K562 (cell line): ENCODE data around the gene PGM3. TPM values are rescaled to one million over a fixed set of nuclear protein-coding genes. Genes with fewer than 3 reads are reported as not detected.

ENCODE experiments used
- ATAC-seq: fragments of 200-7000 bp; cut with Tn5 transposase; 3 replicates; pipeline ENCODE4 v1.9.1; 2020; ENCODE audit warnings: moderate library complexity
- BruUV-seq: library from RNA; stranded (reverse); fragments of 400-500 nt; replicated peaks from 2 replicates; lab custom pipeline; 2021; lab: Mats Ljungman, UMichigan
- CTCF ChIA-PET: fragments of 300-600 bp; formaldehyde crosslinking; extraction: SDS; loops from one replicate; lab custom pipeline; 2021; ENCODE audit warnings: low intra/inter-chr PET ratio; lab: Yijun Ruan, JAX
- POLR2A ChIA-PET: fragments of 300-600, 350-650 bp; sonication (Branson Sonifier 250); formaldehyde crosslinking; extraction: SDS; loops from one replicate; lab custom pipeline; 2021; ENCODE audit warnings: antibody characterized with exemption, inconsistent platforms; lab: Yijun Ruan, JAX
- DNase-seq, 4 experiments: peaks; one replicate each; pipeline versions ENCODE4 v3.0.0 to v3.0.0-alpha.2; 2011 to 2018; ENCODE audit warnings: low spot score in 3 of 4, mixed read lengths in 3 of 4; ENCODE audit errors: extremely low read depth in 1 of 4
- FAIRE-seq: peaks from 2 replicates; lab custom pipeline; 2011; peaks lifted over from hg19 to GRCh38; lab: Jason Lieb, UNC
- H2AFZ ChIP-seq: 2 replicates; pipeline ENCODE4 v1.6.0; 2011; ENCODE audit warnings: low read depth, low read length, control low read depth, inconsistent platforms
- H3K27ac ChIP-seq: fragments of 200-600 bp; 3 replicates; pipeline ENCODE4 v1.8.0; 2011; ENCODE audit warnings: low read depth, mild to moderate bottlenecking, control low read depth, inconsistent platforms, low read length, moderate library complexity, mixed read lengths; ENCODE audit errors: extremely low read depth
- H3K27me3 ChIP-seq, 2 experiments: fragments of 300-600 bp in 1 of 2; 2 replicates in 1 of 2; 3 replicates in 1 of 2; pipeline versions ENCODE4 v1.6.0 to v1.8.0; 2011; ENCODE audit warnings: inconsistent platforms in 2 of 2, low read length in 2 of 2, mild to moderate bottlenecking in 1 of 2, mixed read lengths in 1 of 2, moderate library complexity in 1 of 2; ENCODE audit not compliant: control insufficient read depth in 2 of 2, insufficient read depth in 2 of 2
- H3K36me3 ChIP-seq: fragments of 300-600 bp; 3 replicates; pipeline ENCODE4 v1.8.0; 2011; ENCODE audit warnings: mild to moderate bottlenecking, low read length, inconsistent platforms; ENCODE audit not compliant: control insufficient read depth, insufficient read depth
- H3K4me1 ChIP-seq, 2 experiments: fragments of 200-600 bp in 1 of 2; replicated peaks in 1 of 2; 2 replicates in 1 of 2; 3 replicates in 1 of 2; pipeline versions ENCODE4 v1.5.1 to v1.8.0; 2011; ENCODE audit warnings: inconsistent platforms in 2 of 2, low read length in 2 of 2, mild to moderate bottlenecking in 1 of 2, mixed read lengths in 1 of 2, moderate library complexity in 1 of 2; ENCODE audit not compliant: control insufficient read depth in 2 of 2, insufficient read depth in 2 of 2
- H3K4me2 ChIP-seq: 2 replicates; pipeline ENCODE4 v1.6.1; 2011; ENCODE audit warnings: low read length, control low read depth, inconsistent platforms, mixed read lengths; ENCODE audit not compliant: insufficient read depth
- H3K4me3 ChIP-seq: fragments of 200-600 bp; sonication (generic), shearing (Covaris generic); 2 replicates; pipeline ENCODE4 v1.5.1; 2016; ENCODE audit warnings: control low read depth, inconsistent platforms
- H3K79me2 ChIP-seq: fragments of 200-600 bp; 3 replicates; pipeline ENCODE4 v1.8.0; 2011; ENCODE audit warnings: low read length, inconsistent platforms; ENCODE audit not compliant: control insufficient read depth, insufficient read depth
- H3K9ac ChIP-seq, 2 experiments: 2 replicates each; pipeline versions ENCODE4 v1.6.0 to v1.6.1; 2011; ENCODE audit warnings: low read depth in 2 of 2, low read length in 2 of 2, control low read depth in 1 of 2, inconsistent platforms in 1 of 2, mild to moderate bottlenecking in 1 of 2, mixed read lengths in 1 of 2; ENCODE audit not compliant: insufficient read depth in 1 of 2
- H3K9me1 ChIP-seq: one replicate; pipeline ENCODE4 v1.6.0; 2011; ENCODE audit warnings: inconsistent platforms, mild to moderate bottlenecking, low read length, moderate library complexity; ENCODE audit not compliant: control insufficient read depth, insufficient read depth
- H3K9me3 ChIP-seq: replicated peaks from 2 replicates; pipeline ENCODE4 v1.5.1; 2011; ENCODE audit warnings: low read depth, low read length, inconsistent platforms; ENCODE audit not compliant: control insufficient read depth, insufficient read depth
- H4K20me1 ChIP-seq: replicated peaks from 2 replicates; pipeline ENCODE4 v1.6.1; 2011; ENCODE audit warnings: low read length, inconsistent platforms, mixed read lengths; ENCODE audit not compliant: control insufficient read depth, insufficient read depth
- CTBP1 ChIP-seq: fragments of 450-650 bp; IDR thresholded peaks from 2 replicates; pipeline ENCODE4 v1.6.1; 2016; ENCODE audit warnings: borderline replicate concordance
- JUND ChIP-seq, 2 experiments: IDR thresholded peaks; 2 replicates in 1 of 2; 3 replicates in 1 of 2; pipeline ENCODE4 v1.6.1; 2011; ENCODE audit warnings: borderline replicate concordance in 2 of 2, low read depth in 2 of 2, low read length in 2 of 2, improper control_type of control experiment in 1 of 2, missing biosample characterization in 1 of 2, missing genetic modification characterization in 1 of 2, missing genetic modification reagents in 1 of 2
- TOE1 ChIP-seq, 2 experiments: fragments of 450-650 bp in 1 of 2; sonication (generic) in 1 of 2; formaldehyde crosslinking in 1 of 2; IDR thresholded peaks; 2 replicates each; pipeline versions ENCODE4 v1.7.1 to v1.8.0; 2016 to 2022; ENCODE audit warnings: borderline replicate concordance in 2 of 2, mild to moderate bottlenecking in 2 of 2, antibody characterized with exemption in 1 of 2, inconsistent platforms in 1 of 2, low read depth in 1 of 2, missing genetic modification reagents in 1 of 2, moderate library complexity in 1 of 2
- ZNF561 ChIP-seq: fragments of 450-650 bp; formaldehyde crosslinking; conservative IDR thresholded peaks from 2 replicates; pipeline ENCODE4 v1.4.0; 2020; ENCODE audit warnings: mild to moderate bottlenecking, moderate library complexity
- WGBS: fragments of 100-300 bp; shearing (Covaris generic); methylation state at CpG from one replicate; pipeline ENCODE4 v1.1.6; 2016; ENCODE audit warnings: low coverage, mixed read lengths; ENCODE audit not compliant: insufficient coverage; ENCODE audit errors: missing lambda C conversion rate; 5-methylcytosine and 5-hydroxymethylcytosine counted together
- in situ Hi-C: fragments of 300-500 bp; cut with MboI; formaldehyde crosslinking; loops from 4 replicates; pipeline ENCODE4 v1.15.0; 2018; ENCODE audit warnings: inconsistent platforms, mixed read lengths
- intact Hi-C: fragments of 100-400 bp; cut with micrococcal nuclease; formaldehyde crosslinking; loops from 2 replicates; pipeline ENCODE4 v1.14.2; 2022
- polyA plus RNA-seq, 8 experiments: library from polyadenylated mRNA; depleted of rRNA in 4 of 8; stranded (reverse) in 5 of 8; unstranded in 3 of 8; fragments of >200 nt; fragmentation: Nextera tagmentation in 2 of 8; fragmentation: Illumina TruSeq in 1 of 8; extraction: Ambion mirVana in 2 of 8; extraction: Trizol in 1 of 8; gene quantifications; 2 replicates each; pipeline versions ENCODE4 v1.2.1 to v1.2.3, GENCODE V29; 2011 to 2014; ENCODE audit warnings: inconsistent platforms in 1 of 8, missing spikeins in 1 of 8
- total RNA-seq, 7 experiments: library from RNA; depleted of rRNA in 6 of 7; stranded (reverse); fragments of >200 nt in 6 of 7; fragmentation: Illumina TruSeq in 2 of 7; extraction: Trizol in 2 of 7; gene quantifications; 2 replicates each; pipeline versions ENCODE4 v1.2.1 to v1.2.3, GENCODE V29; 2011 to 2021; ENCODE audit warnings: low replicate concordance in 1 of 7
- TF ChIP-seq, protein P1 (sequence below): sonication (generic); formaldehyde crosslinking; IDR thresholded peaks from 2 replicates; pipeline ENCODE4 v1.8.1; 2022; ENCODE audit warnings: missing genetic modification reagents
- TF ChIP-seq, protein P2 (sequence below): fragments of 250-450 bp; sonication (Bioruptor Pico); IDR thresholded peaks from 2 replicates; pipeline ENCODE4 v1.5.0; 2021

The PGM3 gene
- total and polyA plus RNA-seq, 9 of the 15 experiments (the other 6 are each of a cell fraction or from before 2014, with no cell fraction given) = 19.1 to 107 (median 50.5) TPM

DNA sequence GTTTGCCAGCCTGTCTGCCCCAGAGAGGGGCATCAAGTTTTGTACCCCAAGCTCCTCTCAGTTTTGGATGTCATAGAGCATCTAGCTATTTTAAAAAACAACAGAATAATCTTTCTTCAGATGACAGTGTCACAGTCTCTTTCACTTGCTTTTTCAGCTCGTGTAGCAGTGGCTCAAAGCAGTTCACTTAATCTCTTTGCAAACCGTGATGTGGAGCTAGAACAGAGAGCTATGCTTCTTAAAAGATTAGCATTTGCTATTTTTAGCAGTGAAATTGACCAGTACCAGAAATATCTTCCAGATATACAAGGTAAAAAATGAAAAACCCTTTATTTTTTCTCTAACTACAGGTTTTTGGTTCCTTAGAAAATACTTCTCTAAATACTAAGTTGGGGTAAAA, 37.3 kb downstream of the PGM3 start:
- no peak for DNase-seq
- Histone ChIP-seq H3K9ac (no peak overlapping the region), H3K9me3 (no peaks in the 10 kb centered on the region), H2AFZ (no peak overlapping the region), H3K27ac (no peak overlapping the region), H3K4me3 (no peak overlapping the region), H3K4me1 (peaks cover 0 to 6% of the 10 kb centered on the region in 2 experiments; a peak in 2 of 5 replicates), H3K79me2 (no peaks in the 10 kb centered on the region), H3K4me2 (no peak overlapping the region), H3K27me3 (no peaks in the 10 kb centered on the region), H3K9me1 (no peaks in the 10 kb centered on the region), H3K36me3 (no peaks in the 10 kb centered on the region), H4K20me1 (no peaks in the 10 kb centered on the region)
- ChIA-PET CTCF (no interaction called here), POLR2A (no interaction called here)
- no peak for FAIRE-seq
- TF ChIP-seq TOE1 (IDR thresholded peaks at IDR 0.05; ENCODE audit: borderline replicate concordance) (no peak), TOE1 (CRISPR knock-in tag; IDR thresholded peaks at IDR 0.05; ENCODE audit: borderline replicate concordance, low read depth) (no peak), CTBP1 (no peak), ZNF561 (no peak), JUND (IDR thresholded peaks at IDR 0.05; ENCODE audit: borderline replicate concordance, low read depth, low read length) (no peak), JUND (tag; IDR thresholded peaks at IDR 0.05; ENCODE audit: borderline replicate concordance, low read depth, low read length) (no peak)
- TF ChIP-seq, protein P1, sequence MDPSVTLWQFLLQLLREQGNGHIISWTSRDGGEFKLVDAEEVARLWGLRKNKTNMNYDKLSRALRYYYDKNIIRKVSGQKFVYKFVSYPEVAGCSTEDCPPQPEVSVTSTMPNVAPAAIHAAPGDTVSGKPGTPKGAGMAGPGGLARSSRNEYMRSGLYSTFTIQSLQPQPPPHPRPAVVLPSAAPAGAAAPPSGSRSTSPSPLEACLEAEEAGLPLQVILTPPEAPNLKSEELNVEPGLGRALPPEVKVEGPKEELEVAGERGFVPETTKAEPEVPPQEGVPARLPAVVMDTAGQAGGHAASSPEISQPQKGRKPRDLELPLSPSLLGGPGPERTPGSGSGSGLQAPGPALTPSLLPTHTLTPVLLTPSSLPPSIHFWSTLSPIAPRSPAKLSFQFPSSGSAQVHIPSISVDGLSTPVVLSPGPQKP (CRISPR knock-in tag) = no peak
- TF ChIP-seq, protein P2, sequence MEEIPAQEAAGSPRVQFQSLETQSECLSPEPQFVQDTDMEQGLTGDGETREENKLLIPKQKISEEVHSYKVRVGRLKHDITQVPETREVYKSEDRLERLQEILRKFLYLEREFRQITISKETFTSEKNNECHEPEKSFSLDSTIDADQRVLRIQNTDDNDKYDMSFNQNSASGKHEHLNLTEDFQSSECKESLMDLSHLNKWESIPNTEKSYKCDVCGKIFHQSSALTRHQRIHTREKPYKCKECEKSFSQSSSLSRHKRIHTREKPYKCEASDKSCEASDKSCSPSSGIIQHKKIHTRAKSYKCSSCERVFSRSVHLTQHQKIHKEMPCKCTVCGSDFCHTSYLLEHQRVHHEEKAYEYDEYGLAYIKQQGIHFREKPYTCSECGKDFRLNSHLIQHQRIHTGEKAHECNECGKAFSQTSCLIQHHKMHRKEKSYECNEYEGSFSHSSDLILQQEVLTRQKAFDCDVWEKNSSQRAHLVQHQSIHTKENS = no peak
- no TSS peak for BruUV-seq
- intact Hi-C loops (no loop called here), in situ Hi-C loops (no loop called here)
- WGBS = 33% methylated on average over 2 of the region's 2 CpGs
- no peak for ATAC-seq
